Thyroid gland (tissue), 4 donors: Measurements from ENCODE around the gene TMEM217.

Experiments used
- POLR2A ChIP-seq, 2 donors: fragments of 450-650 bp; IDR thresholded peaks; one replicate each; pipeline ENCODE4 v1.6.1; 2017; ENCODE audit warnings: antibody characterized with exemption in 2 of 2, mild to moderate bottlenecking in 2 of 2, moderate library complexity in 1 of 2
- TF ChIP-seq, protein P1 (sequence below), 6 experiments: fragments of 200-600 bp in 3 of 6; fragments of 450-650 bp in 3 of 6; sonication (generic) in 3 of 6; IDR thresholded peaks; one replicate each; pipeline ENCODE4 v1.5.1; 2016 to 2019; ENCODE audit warnings: antibody characterized with exemption in 6 of 6, mild to moderate bottlenecking in 2 of 6, inconsistent platforms in 1 of 6, moderate library complexity in 1 of 6

GRCh38 chr6:37303891-37304503, 46.1 kb upstream of the TMEM217 start:
- TF ChIP-seq, protein P1, sequence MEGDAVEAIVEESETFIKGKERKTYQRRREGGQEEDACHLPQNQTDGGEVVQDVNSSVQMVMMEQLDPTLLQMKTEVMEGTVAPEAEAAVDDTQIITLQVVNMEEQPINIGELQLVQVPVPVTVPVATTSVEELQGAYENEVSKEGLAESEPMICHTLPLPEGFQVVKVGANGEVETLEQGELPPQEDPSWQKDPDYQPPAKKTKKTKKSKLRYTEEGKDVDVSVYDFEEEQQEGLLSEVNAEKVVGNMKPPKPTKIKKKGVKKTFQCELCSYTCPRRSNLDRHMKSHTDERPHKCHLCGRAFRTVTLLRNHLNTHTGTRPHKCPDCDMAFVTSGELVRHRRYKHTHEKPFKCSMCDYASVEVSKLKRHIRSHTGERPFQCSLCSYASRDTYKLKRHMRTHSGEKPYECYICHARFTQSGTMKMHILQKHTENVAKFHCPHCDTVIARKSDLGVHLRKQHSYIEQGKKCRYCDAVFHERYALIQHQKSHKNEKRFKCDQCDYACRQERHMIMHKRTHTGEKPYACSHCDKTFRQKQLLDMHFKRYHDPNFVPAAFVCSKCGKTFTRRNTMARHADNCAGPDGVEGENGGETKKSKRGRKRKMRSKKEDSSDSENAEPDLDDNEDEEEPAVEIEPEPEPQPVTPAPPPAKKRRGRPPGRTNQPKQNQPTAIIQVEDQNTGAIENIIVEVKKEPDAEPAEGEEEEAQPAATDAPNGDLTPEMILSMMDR (IDR thresholded peaks at IDR 0.05) = peak in 3 of 6 experiments; percentile 20 to 45 (median 25)
- no peak for TF ChIP-seq POLR2A (IDR thresholded peaks at IDR 0.05)
